Activated CD8-positive, alpha-beta memory T cell treated with anti-CD3 and anti-CD28 coated beads for 24 hours (primary cell): Measurements from ENCODE around the gene GPC3.
"Not testable (repeated sequence)": the region's sequence is repeated elsewhere in the genome, so short reads cannot be mapped to it uniquely, and the experiment has no call there.

Experiments used
- DNase-seq: peaks from one replicate; pipeline ENCODE4 v3.0.0-alpha.2; 2020

The GPC3 gene

DNA sequence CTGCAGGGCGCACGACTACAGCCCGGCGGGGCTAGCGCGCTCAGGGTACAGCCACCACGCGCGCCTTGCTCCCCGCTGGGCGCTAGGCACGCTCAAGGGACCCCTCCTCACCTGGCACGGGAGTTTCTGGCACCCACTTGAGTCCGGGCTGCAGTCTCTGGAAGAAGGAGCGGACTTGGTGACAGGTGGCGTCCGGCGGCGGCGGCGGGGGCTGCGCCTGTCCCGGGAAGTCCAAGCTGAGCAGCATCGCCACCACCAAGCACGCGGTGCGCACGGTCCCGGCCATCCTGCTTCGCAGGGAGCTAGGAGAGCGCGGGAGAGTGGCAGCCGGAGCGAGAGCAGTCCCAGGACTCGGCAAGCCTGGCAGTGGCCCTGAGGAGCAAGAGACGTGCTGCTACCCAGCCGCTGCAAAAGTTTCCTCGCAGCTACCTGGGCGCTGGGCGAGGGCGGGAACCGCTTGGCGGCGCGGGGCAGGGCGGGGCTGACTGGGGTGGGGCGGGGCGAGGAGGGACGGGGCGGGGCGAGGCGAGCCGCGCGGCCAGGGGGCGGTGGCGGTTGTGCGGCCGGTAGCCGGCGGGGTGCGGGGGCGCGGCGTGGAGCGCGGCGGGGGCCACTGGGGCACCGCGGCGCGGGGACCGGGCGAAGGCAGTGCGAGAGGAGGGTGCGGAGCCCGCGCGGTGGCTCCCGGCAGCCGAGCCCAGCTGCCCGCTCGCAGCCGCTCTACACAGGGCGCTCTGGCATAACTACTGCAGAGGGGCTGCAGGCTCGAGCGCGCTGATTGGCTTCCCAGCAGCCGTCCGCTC lies at the start of gene GPC3:
TSS of gene GPC3 (minus strand) at position 431 of the 803 bp plus-strand sequence.
- peak; percentile 71 for DNase-seq

DNA sequence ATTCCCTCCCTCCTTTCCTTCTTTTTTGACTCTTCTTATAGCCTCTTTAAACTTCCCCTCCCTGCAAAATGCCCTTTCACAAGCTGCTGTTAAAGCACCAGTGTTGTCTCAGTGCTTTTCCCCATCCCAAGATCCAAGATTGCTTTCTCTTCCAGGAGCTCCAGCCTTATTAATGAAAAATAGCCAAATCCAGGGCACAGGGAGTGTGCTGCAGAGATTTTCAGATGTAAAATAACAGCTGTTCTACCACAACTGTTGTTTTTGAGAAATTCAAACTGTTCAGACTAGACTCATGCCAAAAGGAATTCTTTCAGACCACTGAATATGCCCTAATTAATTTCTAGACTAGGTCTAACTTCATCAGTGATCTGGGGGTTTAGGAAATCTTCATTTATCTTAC lies 47.0 kb upstream of the GPC3 start:
- DNase-seq: no peak

DNA sequence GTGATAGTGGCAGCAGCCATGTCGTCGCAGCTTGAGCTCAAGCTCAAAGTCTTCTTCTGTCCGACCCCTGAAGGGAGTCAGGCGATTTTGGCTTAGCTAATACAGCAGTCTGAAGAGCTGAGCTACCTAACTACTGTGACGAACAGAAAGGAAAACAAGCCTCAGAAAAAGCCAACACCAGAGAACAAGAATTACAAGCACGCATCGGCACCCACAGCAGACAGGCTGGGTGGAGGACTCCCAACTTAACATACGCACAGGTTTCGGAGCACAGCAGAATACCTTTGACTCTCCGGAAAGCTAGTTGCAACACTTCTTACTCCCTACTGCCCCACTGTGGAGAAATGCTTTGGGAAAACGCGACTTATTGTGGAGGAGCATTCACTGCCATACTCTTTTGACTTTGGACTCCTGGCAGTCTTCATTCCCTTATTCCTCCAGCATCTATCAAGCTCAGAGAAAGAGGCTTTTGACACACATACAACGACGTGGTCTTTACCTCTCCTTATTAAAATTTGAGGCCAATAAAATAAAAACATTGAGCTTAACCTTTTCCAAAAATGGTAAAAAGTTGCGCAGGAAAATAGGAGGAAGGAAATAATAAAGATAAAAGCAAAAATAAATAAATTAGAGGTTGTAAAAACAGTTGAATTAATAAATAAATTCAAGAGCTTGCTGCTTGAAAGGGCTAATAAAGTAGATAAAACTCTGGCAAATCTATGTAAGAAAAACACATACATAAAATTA lies 41.3 kb upstream of the GPC3 start:
- no peak for DNase-seq

DNA sequence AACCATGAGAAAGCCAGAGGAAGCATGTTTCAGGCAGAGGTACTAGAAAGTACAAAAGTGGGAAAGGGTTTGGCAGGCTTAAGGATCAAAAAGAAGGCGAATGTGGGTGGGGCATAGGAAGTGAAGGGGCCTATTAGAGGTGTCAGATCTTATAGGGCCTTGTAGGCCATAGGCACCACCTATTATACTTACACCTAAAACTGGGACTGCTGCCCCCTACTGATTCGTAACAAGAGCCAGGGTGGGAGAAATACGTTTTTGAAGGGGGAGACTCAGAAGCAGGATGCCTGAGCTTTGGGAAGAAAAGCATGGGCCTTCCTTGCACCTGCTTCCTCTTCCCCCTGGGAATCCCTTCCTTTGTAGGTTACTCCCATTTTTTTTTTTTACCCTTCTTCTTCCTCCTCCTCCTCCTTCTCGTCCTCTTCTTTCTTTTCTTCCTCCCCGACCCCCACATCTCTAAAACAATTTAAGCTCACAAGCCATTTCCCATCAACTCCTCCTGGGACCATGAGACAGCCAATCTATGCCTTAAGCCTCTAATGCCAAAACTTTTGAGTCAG lies 40.7 kb upstream of the GPC3 start:
- DNase-seq: no peak

DNA sequence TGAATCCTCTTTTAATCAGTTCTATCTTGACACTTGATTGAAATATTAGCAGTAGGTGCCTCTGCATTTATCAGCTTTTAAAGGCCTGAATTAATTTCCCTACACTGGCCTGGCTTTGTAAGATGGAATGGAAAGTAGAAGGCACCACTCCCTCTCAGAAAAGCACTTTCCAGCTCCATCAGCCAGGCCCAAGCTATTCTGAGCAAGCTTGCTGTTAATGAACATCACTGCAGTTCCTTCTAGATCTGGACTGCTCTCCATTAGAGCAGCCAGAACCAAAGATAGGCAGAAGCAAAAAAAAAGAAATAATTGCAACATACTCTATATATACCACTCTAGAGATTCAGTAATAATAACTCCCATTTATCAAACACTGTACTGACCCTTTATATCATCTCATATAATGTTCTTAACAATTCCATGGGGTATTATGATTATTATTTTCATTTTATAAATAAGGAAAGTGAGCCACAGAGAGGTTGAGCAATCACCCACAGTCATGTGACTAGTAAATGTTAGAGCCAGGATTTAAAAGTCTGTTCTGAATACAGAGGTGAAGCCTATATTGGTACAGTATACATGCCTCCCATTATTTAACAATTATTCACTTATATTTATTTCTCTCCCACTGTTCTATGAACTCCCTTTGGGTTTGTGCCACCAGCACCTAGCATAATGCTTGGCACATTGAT lies 39.4 kb upstream of the GPC3 start:
- DNase-seq: no peak

DNA sequence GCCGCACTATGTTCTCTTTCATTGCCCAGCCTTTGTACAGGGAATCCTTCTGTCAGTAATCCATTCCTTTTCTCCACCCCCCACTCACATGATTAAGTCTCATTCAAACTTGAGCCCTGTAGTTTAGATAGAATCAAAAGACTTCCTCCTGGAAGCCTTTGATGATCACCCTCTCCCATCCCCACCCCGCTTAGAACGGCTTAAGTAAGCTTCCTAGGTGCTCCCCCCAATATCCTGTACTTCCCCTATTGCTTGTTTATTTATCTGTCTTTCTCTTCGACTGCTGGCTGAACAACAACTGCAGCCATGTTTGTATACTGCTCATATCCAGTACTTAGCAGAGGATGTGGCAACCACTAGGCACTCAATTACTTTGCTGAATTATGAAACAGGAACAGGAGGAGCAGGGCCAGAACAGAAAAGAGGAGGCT lies 38.5 kb upstream of the GPC3 start:
- DNase-seq: no peak

DNA sequence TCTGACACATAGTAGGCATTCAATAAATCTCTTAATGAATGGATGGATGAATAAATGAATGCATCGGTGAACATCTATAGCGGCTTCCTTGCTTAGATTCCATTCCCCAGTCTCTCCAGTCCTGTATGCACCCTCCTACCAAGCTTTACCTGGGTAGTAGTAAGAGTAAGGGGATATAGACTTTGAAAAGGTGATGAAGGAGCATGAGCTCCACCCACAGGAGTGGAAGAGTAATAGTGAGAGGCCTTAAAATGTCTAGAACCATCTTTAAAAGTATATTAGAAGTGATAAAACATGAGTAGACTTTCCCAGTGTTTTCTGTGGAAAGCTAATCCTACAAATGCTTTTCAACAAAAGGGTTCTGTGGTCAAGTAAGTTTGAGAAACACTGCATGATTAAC lies 35.5 kb upstream of the GPC3 start:
- no peak for DNase-seq

DNA sequence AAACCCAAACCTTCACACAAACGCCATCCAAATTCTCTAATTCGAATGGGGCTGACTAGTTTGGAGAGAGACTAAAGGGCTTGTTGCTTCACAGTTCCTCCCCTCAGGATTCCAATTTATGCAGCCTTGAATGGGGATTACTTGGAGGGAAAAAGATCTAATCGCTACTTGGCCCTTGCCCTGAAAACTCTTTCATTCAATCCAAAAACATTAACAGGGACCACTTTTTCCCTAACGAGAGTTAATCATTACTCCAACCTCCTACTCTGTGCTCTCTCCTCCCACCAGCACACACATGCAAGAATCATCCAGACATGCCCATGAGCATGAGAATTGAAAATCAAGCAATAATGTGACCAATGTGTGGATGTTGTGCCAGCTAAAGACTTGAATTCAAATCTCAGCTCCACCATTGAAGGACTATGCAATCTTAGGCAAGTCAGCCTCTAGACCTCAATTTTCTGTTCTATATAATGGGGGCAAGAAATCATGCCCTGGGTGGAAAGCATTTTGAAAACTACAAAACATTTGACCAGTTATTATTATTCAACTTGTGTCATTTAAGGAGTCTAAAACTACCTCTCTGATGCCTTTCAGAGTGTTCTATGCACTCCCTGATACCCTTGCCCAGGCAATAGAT lies 34.3 kb upstream of the GPC3 start:
- no peak for DNase-seq

DNA sequence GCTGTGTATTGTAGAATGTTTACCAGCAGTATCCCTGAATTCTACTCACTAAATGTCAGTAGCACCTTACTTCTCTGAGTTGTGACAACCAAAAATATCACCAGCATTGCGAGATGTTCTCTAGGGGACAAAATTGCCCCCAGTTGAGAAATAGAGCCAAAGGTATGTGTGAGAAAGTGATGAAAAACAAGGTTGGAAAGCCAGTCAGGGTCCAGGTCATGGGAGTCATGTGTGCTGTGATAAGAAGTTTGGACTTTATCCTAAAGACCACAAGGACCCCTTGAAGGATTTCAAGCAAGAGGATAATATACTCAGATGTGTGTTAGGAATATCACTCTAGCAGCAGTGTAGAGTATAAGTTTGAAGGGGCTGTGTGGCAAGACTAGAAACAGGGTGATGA lies 30.9 kb upstream of the GPC3 start:
- not testable (repeated sequence) for DNase-seq

DNA sequence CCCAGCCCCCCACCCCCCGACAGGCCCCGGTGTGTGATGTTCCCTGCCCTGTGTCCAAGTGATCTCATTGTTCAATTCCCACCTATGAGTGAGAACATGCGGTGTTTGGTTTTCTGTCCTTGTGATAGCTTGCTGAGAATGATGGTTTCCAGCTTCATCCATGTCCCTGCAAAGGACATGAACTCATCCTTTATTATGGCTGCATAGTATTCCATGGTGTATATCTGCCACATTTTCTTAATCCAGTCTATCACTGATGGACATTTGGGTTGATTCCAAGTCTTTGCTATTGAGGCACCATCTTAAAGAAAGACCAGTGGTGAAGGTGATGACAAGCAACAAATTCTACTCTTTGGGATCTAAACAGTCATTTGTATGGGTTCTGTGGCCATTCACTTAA lies 30.1 kb upstream of the GPC3 start:
- DNase-seq: not testable (repeated sequence)

DNA sequence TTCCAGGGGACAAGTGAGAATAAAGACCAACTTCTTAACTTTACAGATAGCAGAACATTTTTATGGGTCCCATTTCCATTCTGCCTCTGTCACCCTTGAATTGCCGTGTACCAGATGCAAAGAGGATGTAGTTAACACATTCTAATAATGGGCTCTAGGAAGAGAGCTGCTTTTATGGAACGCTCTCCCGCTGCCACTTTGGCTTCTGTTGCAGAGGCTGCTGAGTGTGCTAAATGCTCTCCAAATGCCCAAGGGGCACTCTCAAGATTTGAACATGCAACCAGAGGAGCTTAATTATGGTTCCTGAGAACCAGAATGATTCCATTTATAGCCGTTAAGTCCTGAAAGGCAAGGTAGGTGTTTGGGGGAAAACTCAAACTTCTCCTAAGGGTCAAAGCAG lies 28.1 kb upstream of the GPC3 start:
- DNase-seq: no peak

DNA sequence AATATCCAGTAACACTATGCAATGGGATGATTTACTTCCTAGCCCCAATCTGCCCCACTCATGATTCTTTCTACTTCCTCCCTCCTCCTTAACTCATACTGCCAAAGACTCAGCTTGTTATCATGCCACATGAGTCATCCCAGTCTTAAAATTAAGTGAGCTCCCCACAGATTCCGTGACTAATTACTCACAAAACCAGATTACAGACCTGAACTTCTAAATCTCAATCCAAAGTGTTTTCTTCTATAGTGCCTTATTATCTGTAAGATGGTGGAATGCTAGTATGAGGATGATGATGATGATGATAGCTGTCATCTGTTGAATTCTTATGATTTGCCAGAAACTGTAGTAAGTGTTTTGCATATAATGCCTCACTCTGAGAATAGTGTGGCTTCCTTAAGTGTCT lies 27.7 kb upstream of the GPC3 start:
- no peak for DNase-seq

DNA sequence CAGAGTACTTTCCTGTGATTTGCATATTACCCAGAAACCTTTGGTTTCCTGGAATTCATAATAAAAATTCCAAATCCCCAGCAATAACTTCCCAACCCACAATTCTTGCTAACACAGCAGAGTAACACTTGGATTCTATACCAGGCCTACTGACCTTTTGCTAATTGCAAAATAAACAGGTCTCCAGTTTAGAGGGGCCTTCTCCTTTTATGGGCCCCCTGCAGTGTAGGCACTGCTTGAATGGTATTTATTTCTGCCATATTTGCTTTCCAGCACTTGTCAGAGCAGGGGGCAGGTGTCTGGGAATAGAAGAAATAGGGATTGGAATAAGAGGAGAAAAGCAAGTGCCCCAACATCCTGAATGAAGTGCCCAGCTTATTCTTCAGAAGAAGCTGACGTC lies 25.3 kb upstream of the GPC3 start:
- DNase-seq: no peak

DNA sequence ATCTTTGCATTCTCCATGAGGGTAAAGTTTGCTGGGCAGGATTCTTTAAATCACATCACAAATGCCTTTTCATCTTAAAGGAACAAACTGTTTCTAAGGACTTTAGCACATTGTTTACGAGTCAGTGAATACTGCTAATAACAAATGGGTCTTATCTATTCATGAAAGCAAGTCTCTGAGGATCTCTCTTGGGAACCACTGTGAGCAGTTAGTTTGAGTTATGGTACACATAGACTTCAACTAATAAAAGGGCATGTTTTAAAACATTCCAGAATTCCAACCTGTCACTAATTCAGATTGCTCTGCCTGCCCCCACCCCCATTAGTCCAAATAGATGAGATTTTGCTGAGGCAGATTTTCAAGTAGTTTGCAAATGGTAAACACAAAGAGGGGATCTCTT lies 22.3 kb upstream of the GPC3 start:
- no peak for DNase-seq

DNA sequence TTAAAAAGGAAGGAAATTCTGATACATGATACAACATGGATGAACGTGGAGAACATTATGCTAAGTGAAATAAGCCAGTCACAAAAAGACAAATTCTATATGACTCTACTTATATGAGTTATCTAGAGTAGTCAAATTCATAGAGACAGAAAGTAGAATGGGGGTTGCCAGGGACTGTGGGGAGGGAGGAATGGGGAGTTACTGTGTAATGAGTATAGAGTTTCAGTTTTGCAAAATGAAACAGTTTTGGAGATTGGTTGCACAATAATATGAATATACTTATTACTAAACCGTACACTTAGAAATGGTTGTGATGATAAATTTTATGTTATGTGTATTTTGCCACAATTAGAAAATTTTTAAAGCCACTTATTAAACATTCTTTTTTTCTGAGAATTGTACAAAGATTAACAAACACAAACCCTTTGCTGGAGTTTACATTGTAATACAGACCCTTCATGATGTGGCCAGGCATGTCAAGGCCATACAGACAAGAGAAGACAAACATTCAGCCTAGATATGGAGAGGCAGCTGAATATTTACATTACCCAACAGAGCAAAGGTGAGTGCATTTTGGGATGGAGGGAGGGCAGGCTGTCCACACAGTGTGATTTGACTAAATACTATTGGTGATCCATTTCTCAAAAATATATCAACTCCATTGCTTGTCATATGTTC lies 21.2 kb upstream of the GPC3 start:
- DNase-seq: no peak

DNA sequence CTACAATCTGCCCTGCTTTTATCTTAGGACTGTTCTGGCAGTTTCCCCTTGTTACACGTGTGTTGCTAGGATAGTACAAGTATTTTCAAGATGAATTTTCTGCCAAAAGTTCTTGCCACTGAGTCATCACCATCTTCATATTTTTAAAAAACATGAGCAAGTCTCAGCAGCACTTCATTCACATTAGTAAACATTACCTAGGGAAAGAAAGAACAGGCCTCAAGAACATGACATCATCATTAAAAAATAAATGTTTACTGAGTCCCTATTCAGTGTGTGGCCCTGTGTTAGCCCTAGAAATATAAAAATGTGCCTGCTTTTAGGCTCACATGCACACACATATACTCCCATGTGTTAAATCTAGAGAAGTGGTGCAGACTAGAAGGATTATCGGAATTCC lies 18.7 kb upstream of the GPC3 start:
- no peak for DNase-seq

DNA sequence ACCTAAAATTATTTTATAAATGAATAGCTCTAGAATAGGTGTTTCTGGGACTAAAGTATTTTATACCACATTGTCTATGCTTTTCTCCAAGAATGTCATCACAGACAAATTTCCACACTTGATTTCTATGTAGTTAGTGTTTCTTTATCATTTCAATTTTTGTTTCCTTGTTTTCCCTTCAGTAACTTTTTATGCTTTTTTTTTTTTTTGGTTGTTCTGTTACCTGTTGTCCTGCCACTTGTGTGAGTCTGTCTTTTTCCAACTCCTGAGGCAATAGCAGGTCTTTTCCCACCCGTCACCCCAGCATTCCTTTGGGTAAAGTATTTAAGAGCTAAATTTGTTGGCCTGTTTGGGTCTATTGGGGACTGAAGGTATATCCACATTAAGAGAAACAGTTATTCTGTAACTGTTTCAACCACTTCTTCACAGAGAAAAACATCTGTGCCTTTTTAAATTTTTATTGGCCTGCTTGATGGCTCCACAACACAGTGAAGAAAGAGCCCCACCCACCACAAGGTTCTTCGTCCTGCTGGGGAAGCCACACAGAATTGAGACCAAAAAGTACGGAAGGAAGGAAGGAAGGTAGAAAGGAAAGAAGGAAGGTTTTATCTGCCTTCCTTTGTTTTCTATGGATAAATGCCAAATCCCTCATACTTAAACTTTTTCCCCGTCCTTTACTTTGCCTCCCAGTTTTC lies 17.7 kb upstream of the GPC3 start:
- no peak for DNase-seq

DNA sequence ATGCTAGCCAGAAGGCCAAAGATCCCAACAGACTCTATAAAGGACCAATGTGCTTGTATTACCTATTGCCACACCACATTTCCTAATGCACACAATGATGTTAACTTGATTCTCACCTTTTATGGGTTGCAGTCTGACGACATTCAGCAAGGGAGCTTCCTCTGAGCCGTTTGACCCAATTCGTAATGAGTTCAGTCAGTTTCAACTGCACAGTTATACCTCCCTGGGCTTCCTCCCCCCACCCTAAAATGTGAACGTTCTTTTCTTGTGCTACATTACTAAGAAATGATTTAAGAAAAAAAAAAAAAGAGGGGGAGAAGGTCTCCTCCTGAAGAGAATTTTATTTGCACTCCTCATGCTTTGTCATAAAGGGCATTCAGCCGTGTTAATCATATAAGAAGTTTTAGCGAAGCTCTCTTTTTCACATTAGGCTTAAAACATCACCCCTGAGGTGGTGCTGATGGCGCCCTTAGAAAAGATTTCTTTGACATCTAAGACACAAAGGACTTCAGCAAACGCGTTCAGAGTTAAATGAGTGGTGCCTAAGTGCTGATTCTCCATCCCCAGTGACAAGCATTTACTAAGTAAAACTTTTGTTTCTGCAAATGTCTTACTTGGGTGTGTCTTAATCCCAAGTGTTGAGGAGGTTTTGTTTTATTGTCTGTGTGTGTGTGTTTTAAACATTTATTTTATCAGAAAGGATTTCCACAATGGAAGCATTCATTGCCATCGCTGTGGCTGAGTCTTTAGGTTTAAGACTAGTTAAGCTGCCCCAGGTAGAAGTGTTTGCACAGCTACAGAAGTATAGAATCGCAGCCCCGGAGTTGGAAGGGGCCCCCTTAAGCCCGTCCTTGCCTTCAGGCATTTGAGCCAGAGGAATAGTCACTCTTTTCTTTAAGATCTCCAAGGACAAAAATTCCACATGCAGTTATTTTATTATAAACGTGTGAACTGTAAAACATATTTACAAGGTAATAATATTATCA lies 15.2 kb upstream of the GPC3 start:
- DNase-seq: no peak

DNA sequence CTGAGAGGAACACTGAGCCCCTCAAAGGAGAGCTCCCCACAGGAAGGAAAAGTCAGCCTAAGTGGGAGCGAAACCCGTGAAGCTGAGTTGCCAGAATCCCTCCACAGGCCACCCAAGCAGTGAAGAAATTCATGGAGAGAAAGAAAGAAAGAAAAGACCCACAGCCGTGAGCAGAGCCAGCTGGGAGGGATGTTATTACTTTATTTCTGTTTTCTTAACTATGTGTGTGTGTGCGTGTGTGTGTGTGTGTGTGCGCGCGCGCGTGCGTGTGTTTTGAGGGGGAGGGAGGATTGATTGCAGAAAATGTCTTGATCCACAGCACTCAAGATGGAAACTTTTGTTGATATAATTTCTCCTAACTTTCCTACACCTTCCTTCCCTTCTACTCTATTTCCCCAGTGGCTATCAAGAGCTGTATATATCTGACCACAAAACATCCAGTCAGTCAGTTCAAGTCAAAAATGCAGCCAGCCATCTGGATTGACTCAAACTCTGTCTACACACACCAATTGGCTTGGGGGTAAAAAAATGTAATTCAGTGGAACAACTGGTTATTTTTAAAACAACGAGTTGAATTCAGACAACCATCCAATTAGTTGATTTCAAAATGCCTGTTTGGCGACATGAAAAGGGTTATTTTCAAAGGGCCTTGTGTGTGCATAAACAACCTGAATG lies 13.8 kb upstream of the GPC3 start:
- DNase-seq: no peak

DNA sequence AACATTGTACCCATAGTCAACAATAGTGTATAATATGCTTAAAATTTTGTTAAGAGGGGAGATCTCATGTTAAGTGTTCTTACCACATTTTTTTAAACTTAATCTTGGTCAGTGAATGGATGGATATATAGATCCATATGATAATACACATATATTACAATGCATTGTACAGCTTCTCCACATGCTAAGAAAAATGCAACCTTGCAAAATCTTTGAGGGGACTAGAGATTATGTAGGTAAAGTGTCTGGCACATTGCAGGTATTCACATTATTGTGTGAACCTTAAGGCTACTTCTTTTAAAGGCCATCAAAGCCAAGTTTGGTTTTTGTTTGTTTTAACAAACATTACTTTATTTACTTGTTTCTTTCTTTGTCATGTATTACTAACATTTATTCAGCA lies 10.4 kb upstream of the GPC3 start:
- DNase-seq: no peak
